Measurements from ENCODE around the gene PTOV1.

PTOV1 gene

DNA sequence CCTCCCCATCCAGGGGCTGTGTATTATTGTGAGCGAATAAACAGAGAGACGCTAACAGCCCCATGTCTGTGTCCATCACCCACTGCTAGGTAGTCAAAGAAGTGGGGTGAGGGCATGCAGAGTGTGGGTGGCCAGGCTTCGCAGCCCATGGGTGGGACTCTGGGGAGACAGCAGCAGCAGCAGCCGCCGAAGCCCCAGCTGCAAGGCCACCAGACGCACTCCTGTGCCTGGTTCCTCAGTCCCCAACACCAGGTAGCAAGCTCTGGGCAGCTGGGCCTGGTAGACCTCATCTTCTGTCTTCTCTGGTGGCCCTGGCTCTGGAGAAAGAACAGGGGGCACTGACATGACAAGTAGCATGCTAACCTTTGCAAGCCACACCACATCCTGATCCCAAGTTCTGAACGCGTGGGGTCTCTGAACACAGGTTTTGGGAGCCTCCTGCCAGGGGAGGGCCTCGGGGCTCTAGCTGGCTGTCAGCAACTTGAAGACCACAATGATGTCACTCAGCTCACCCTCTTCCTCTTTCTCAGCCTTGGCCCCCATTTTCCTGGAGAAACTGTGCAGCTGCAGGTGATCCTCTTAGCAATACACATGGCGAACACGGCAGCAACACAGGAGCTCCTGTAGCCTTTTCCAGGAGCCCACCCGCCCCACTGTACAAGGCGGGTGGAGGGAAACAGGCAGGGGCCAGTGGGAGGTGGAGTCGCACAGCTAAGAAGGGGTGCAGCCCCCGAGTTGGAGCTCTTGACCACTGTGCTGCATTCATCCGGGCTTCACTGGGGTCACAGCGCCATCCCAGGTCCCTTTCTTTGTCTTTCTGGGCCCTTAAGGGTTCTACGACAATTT is 43.7 kb upstream of the PTOV1 start:
- H3K18ac ChIP-seq (ENCODE audit: low read depth in 1 of 2, low read length in 2 of 2), result no peak overlapping the region
- no peak overlapping the region for H3K27ac ChIP-seq (ENCODE audit: low read length, poor library complexity, severe bottlenecking)
- H2AK5ac ChIP-seq (ENCODE audit: low read length, severe bottlenecking), result no peak overlapping the region
- H3K14ac ChIP-seq (ENCODE audit: low read length in 2 of 2), result no peak overlapping the region
- H2AFZ ChIP-seq (ENCODE audit: low read depth, low read length), result no peak overlapping the region
- no peak overlapping the region for H3K23ac ChIP-seq (ENCODE audit: low read length in 2 of 2)
- H3K4me2 ChIP-seq (ENCODE audit: low read length, poor library complexity, severe bottlenecking), result no peak overlapping the region
- H3K9me3 ChIP-seq (ENCODE audit: control insufficient read depth, low read length), result no peaks in the 10 kb centered on the region
- H3K79me1 ChIP-seq (replicated peaks; ENCODE audit: low read length, poor library complexity, severe bottlenecking), result peaks cover 6% of the 10 kb centered on the region
- H3K4me3 ChIP-seq (ENCODE audit: insufficient read depth in 1 of 2, low read depth in 1 of 2, low read length in 2 of 2), result no peak overlapping the region
- H2BK120ac ChIP-seq (ENCODE audit: low read depth, low read length), result no peak overlapping the region
- peaks cover 54 to 67% of the 10 kb centered on the region in 2 experiments for H3K36me3 ChIP-seq (ENCODE audit: control insufficient read depth in 1 of 2, insufficient read depth in 2 of 2, low read depth in 1 of 2, low read length in 2 of 2)
- H2BK12ac ChIP-seq (ENCODE audit: low read length in 2 of 2), result no peak overlapping the region
- H3K4me1 ChIP-seq (ENCODE audit: control insufficient read depth, insufficient read depth, low read depth, low read length), result peaks cover 14% of the 10 kb centered on the region
- no peak overlapping the region for H2BK5ac ChIP-seq (ENCODE audit: low read depth, low read length, poor library complexity, severe bottlenecking)
- no peak for DNase-seq
- H2BK15ac ChIP-seq (ENCODE audit: low read depth, poor library complexity, severe bottlenecking), result no peak overlapping the region
- no peak overlapping the region for H3K4ac ChIP-seq (ENCODE audit: low read depth in 1 of 2, low read length in 2 of 2)
- H4K8ac ChIP-seq (ENCODE audit: low read length), result no peak overlapping the region
- peak overlapping the region; percentile 8 for H4K91ac ChIP-seq (ENCODE audit: low read length)
- H3K9ac ChIP-seq (ENCODE audit: low read length), result no peak overlapping the region
- 95% methylated on average over 17 of the region's 18 CpGs for WGBS
- no peaks in the 10 kb centered on the region for H3K27me3 ChIP-seq (ENCODE audit: control insufficient read depth in 1 of 2, insufficient read depth in 1 of 2, low read length in 2 of 2)

DNA sequence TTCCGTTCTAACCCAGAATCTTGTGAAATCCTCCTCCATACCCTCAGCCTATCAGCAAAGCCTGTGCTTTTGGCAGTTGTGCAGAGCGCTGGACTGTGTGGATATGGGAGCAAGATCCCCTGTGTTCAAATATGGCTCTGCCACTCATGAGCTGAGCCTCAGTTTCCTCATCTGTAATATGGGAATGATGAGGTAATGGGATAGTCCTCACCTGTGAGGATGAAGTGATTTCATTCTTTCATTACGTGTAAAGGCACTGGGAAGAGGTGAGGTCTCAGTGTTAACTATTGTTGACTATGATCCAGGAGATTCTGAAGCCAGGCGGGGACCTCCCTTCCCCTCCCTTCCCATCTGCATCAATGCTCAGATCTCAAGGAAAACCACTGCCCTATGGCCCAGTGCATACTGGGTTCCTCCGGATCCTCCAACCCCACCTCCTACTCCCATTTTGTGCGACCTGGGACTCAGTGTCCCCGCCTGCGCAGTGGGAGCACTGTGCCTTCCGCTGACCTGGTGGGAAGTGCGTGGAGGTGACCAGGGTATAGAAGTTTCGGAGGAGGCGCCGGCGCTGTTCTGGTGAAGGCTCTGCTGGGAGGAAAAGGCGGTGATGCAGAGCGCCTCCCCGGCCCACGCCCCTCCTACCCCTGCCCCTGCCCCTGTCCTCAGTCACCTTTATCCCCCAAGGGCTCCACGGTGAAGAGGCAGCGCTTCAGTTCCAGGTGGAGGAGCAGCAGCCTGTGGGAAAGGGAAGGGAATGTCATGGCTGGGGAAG is 42.9 kb upstream of the PTOV1 start:
- peaks cover 21% of the 10 kb centered on the region for H3K4me1 ChIP-seq (ENCODE audit: control insufficient read depth, insufficient read depth, low read depth, low read length)
- no peak overlapping the region for H2AK5ac ChIP-seq (ENCODE audit: low read length, severe bottlenecking)
- peaks cover 6% of the 10 kb centered on the region for H3K79me1 ChIP-seq (replicated peaks; ENCODE audit: low read length, poor library complexity, severe bottlenecking)
- H4K8ac ChIP-seq (ENCODE audit: low read length), result peak overlapping the region; percentile 85
- H3K23ac ChIP-seq (ENCODE audit: low read length in 2 of 2), result no peak overlapping the region
- DNase-seq, result no peak
- 100% methylated on average over 3 of the region's 20 CpGs for WGBS
- no peaks in the 10 kb centered on the region for H3K27me3 ChIP-seq (ENCODE audit: control insufficient read depth in 1 of 2, insufficient read depth in 1 of 2, low read length in 2 of 2)
- H2AFZ ChIP-seq (ENCODE audit: low read depth, low read length), result no peak overlapping the region
- no peak overlapping the region for H3K4me2 ChIP-seq (ENCODE audit: low read length, poor library complexity, severe bottlenecking)
- peak overlapping the region; percentile 17 for H2BK15ac ChIP-seq (ENCODE audit: low read depth, poor library complexity, severe bottlenecking)
- peak overlapping the region; percentile 43 for H3K9ac ChIP-seq (ENCODE audit: low read length)
- H3K18ac ChIP-seq (ENCODE audit: low read depth in 1 of 2, low read length in 2 of 2), result no peak overlapping the region
- H2BK5ac ChIP-seq (ENCODE audit: low read depth, low read length, poor library complexity, severe bottlenecking), result no peak overlapping the region
- H3K36me3 ChIP-seq (ENCODE audit: control insufficient read depth in 1 of 2, insufficient read depth in 2 of 2, low read depth in 1 of 2, low read length in 2 of 2), result peaks cover 49 to 59% of the 10 kb centered on the region in 2 experiments
- no peak overlapping the region for H3K4ac ChIP-seq (ENCODE audit: low read depth in 1 of 2, low read length in 2 of 2)
- no peak overlapping the region for H2BK12ac ChIP-seq (ENCODE audit: low read length in 2 of 2)
- peak overlapping the region in 1 of 2 experiments; percentile 8 for H3K14ac ChIP-seq (ENCODE audit: low read length in 2 of 2)
- no peak overlapping the region for H4K91ac ChIP-seq (ENCODE audit: low read length)
- peak overlapping the region in 1 of 2 experiments; percentile 90 for H3K4me3 ChIP-seq (ENCODE audit: insufficient read depth in 1 of 2, low read depth in 1 of 2, low read length in 2 of 2)
- H2BK120ac ChIP-seq (ENCODE audit: low read depth, low read length), result no peak overlapping the region
- H3K9me3 ChIP-seq (ENCODE audit: control insufficient read depth, low read length), result no peaks in the 10 kb centered on the region
- no peak overlapping the region for H3K27ac ChIP-seq (ENCODE audit: low read length, poor library complexity, severe bottlenecking)

DNA sequence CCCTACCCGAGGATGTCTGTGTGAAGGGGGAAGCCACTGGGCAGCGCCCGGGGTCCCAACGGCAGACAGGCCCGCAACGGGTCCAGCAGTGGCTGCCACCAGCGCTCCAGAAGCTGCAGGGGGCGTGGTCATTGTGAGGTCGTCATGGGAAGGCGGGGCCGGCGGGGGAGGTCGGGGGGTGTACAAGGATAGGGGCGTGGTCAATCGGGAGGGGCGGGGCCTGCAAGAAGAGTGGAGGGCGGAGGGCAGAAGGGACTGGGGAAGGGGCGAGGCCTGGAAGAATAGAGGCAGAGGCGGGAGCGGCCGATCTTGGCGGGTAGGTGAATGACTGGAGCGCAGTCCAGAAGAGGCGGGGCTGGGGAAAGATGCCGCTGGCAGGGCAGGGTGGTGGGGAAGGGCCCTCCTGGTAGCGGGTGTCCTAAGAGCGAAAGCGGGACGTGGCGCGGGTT is 42.2 kb upstream of the PTOV1 start:
- Histone ChIP-seq H3K14ac (ENCODE audit: low read length in 2 of 2) (peak overlapping the region in 1 of 2 experiments; percentile 86), H4K8ac (ENCODE audit: low read length) (peak overlapping the region; percentile 85), H3K4ac (ENCODE audit: low read depth in 1 of 2, low read length in 2 of 2) (peak overlapping the region in 1 of 2 experiments; percentile 66), H3K79me1 (replicated peaks; ENCODE audit: low read length, poor library complexity, severe bottlenecking) (peaks cover 3% of the 10 kb centered on the region), H3K18ac (ENCODE audit: low read depth in 1 of 2, low read length in 2 of 2) (peak overlapping the region in 1 of 2 experiments; percentile 77), H4K91ac (ENCODE audit: low read length) (no peak overlapping the region), H2AFZ (ENCODE audit: low read depth, low read length) (peak overlapping the region; percentile 83), H3K9me3 (ENCODE audit: control insufficient read depth, low read length) (no peaks in the 10 kb centered on the region), H3K4me3 (ENCODE audit: insufficient read depth in 1 of 2, low read depth in 1 of 2, low read length in 2 of 2) (peak overlapping the region; percentile 46 to 90), H2BK120ac (ENCODE audit: low read depth, low read length) (no peak overlapping the region), H2BK12ac (ENCODE audit: low read length in 2 of 2) (no peak overlapping the region), H3K9ac (ENCODE audit: low read length) (peak overlapping the region; percentile 87), H2BK5ac (ENCODE audit: low read depth, low read length, poor library complexity, severe bottlenecking) (no peak overlapping the region), H3K23ac (ENCODE audit: low read length in 2 of 2) (no peak overlapping the region), H3K4me2 (ENCODE audit: low read length, poor library complexity, severe bottlenecking) (peak overlapping the region; percentile 34), H3K27me3 (ENCODE audit: control insufficient read depth in 1 of 2, insufficient read depth in 1 of 2, low read length in 2 of 2) (no peaks in the 10 kb centered on the region), H3K36me3 (ENCODE audit: control insufficient read depth in 1 of 2, insufficient read depth in 2 of 2, low read depth in 1 of 2, low read length in 2 of 2) (peaks cover 42 to 53% of the 10 kb centered on the region in 2 experiments), H2AK5ac (ENCODE audit: low read length, severe bottlenecking) (no peak overlapping the region), H3K27ac (ENCODE audit: low read length, poor library complexity, severe bottlenecking) (no peak overlapping the region), H3K4me1 (ENCODE audit: control insufficient read depth, insufficient read depth, low read depth, low read length) (peaks cover 21% of the 10 kb centered on the region), H2BK15ac (ENCODE audit: low read depth, poor library complexity, severe bottlenecking) (peak overlapping the region; percentile 17)
- peak; percentile 88 for DNase-seq
- 6% methylated on average over 31 of the region's 31 CpGs for WGBS
